SK-N-SH treated with all-trans-retinoic acid at 6 μM for 48 hours (cell line): ENCODE measurements around the gene GGA2.
A peak's percentile ranks its signal among the peaks of the same experiment; 100 is the strongest.
"Not testable (repeated sequence)": the region's sequence is repeated elsewhere in the genome, so short reads cannot be mapped to it uniquely, and the experiment has no call there.

Experiments used
- ATAC-seq: fragments of 200-7000 bp; cut with Tn5 transposase; 3 replicates; pipeline ENCODE4 v1.9.1; 2020; ENCODE audit warnings: mild to moderate bottlenecking, moderate library complexity
- ARNTL ChIP-seq: fragments of 450-650 bp; formaldehyde crosslinking; IDR thresholded peaks from 2 replicates; pipeline ENCODE4 v1.5.0; 2020; ENCODE audit warnings: low read depth, mild to moderate bottlenecking, moderate library complexity, borderline replicate concordance
- BACH2 ChIP-seq: fragments of 250-450 bp; sonication (Bioruptor Pico); IDR thresholded peaks from 2 replicates; pipeline ENCODE4 v1.9.0; 2021; ENCODE audit warnings: mild to moderate bottlenecking, borderline replicate concordance
- CREB5 ChIP-seq: fragments of 250-450 bp; sonication (Bioruptor Pico); IDR thresholded peaks from 2 replicates; pipeline ENCODE4 v1.5.1; 2020; ENCODE audit warnings: low read depth, mild to moderate bottlenecking, moderate library complexity
- CSDC2 ChIP-seq: fragments of 250-450 bp; sonication (Bioruptor Pico); IDR thresholded peaks from 2 replicates; pipeline ENCODE4 v1.5.0; 2020; ENCODE audit warnings: mild to moderate bottlenecking, moderate library complexity
- GLIS3 ChIP-seq: fragments of 250-450 bp; sonication (Bioruptor Pico); IDR thresholded peaks from 2 replicates; pipeline ENCODE4 v1.5.0; 2020; ENCODE audit warnings: mild to moderate bottlenecking, moderate library complexity
- ISL1 ChIP-seq: fragments of 250-450 bp; sonication (Bioruptor Pico); IDR thresholded peaks from 2 replicates; pipeline ENCODE4 v2.1.2; 2022; ENCODE audit warnings: mild to moderate bottlenecking, moderate library complexity
- PATZ1 ChIP-seq: fragments of 250-450 bp; sonication (Bioruptor Pico); IDR thresholded peaks from 2 replicates; pipeline ENCODE4 v1.8.0; 2020; ENCODE audit warnings: mild to moderate bottlenecking, moderate library complexity, borderline replicate concordance
- PPARA ChIP-seq: fragments of 250-450 bp; sonication (Bioruptor Pico); IDR thresholded peaks from 2 replicates; pipeline ENCODE4 v1.5.0; 2020; ENCODE audit warnings: mild to moderate bottlenecking, borderline replicate concordance
- RARB ChIP-seq: fragments of 250-450 bp; sonication (Bioruptor Pico); IDR thresholded peaks from 2 replicates; pipeline ENCODE4 v1.8.0; 2021; ENCODE audit warnings: mild to moderate bottlenecking, moderate library complexity
- SNAI2 ChIP-seq: fragments of 250-450 bp; sonication (Bioruptor Pico); IDR thresholded peaks from 2 replicates; pipeline ENCODE4 v1.5.0; 2020; ENCODE audit warnings: mild to moderate bottlenecking, moderate library complexity
- TCF4 ChIP-seq: fragments of 250-450 bp; sonication (Bioruptor Pico); IDR thresholded peaks from 2 replicates; pipeline ENCODE4 v1.8.0; 2021; ENCODE audit warnings: mild to moderate bottlenecking, moderate library complexity, borderline replicate concordance
- TOX ChIP-seq: fragments of 250-450 bp; sonication (Bioruptor Pico); IDR thresholded peaks from 2 replicates; pipeline ENCODE4 v1.8.0; 2021; ENCODE audit warnings: mild to moderate bottlenecking, moderate library complexity, borderline replicate concordance
- TSHZ2 ChIP-seq: fragments of 250-450 bp; sonication (Bioruptor Pico); IDR thresholded peaks from 2 replicates; pipeline ENCODE4 v1.5.0; 2020; ENCODE audit warnings: mild to moderate bottlenecking, moderate library complexity
- ZFP3 ChIP-seq: fragments of 250-450 bp; sonication (Bioruptor Pico); IDR thresholded peaks from 2 replicates; pipeline ENCODE4 v1.5.0; 2020; ENCODE audit warnings: mild to moderate bottlenecking, moderate library complexity
- ZNF565 ChIP-seq: fragments of 450-650 bp; formaldehyde crosslinking; conservative IDR thresholded peaks from 2 replicates; pipeline ENCODE4 v1.5.0; 2020; ENCODE audit warnings: low read depth, mild to moderate bottlenecking, moderate library complexity
- ZNF70 ChIP-seq: fragments of 450-650 bp; formaldehyde crosslinking; IDR thresholded peaks from 2 replicates; pipeline ENCODE4 v1.5.0; 2020; ENCODE audit warnings: mild to moderate bottlenecking, moderate library complexity
- ZNF8 ChIP-seq: fragments of 450-650 bp; formaldehyde crosslinking; IDR thresholded peaks from 2 replicates; pipeline ENCODE4 v1.5.0; 2020; ENCODE audit warnings: mild to moderate bottlenecking, moderate library complexity
- TF ChIP-seq, protein P1 (sequence below): fragments of 250-450 bp; sonication (Bioruptor Pico); IDR thresholded peaks from 2 replicates; pipeline ENCODE4 v1.8.0; 2021; ENCODE audit warnings: low read depth, mild to moderate bottlenecking, moderate library complexity, borderline replicate concordance

GGA2 gene

DNA sequence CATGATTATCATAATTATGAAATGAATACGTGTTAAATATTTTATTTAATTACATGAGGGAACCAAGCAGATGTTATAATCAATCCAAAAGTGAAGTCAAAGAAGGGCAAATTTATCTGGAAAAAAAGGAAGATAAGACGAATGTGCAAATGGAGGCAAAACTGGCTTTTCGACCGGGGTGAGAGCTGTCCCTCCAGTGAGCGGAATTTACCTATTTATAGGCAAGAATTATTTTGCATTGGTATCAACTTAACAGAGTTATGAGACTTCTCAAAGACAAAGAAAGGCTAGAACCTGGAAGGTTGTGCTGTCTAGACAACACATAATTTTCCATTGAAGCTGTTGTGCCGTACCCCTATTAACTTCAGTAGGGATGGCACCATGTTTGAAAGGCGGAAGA is 1.4 kb upstream of the GGA2 start:
- TF ChIP-seq GLIS3 (CRISPR knock-in tag) (no peak), ARNTL (CRISPR knock-in tag) (no peak), TCF4 (CRISPR knock-in tag) (no peak), ZFP3 (CRISPR knock-in tag) (no peak), PPARA (CRISPR knock-in tag) (no peak), RARB (CRISPR knock-in tag) (no peak), PATZ1 (CRISPR knock-in tag) (no peak)
- no peak for ATAC-seq

GRCh38 chr16:23510915-23511270 is 599 bp upstream of the GGA2 start:
- not testable (repeated sequence) for ATAC-seq

- peak; percentile 59 for ATAC-seq
- TF ChIP-seq CSDC2 (no peak), ZNF8 (CRISPR knock-in tag) (no peak), BACH2 (no peak), PATZ1 (CRISPR knock-in tag) (no peak), GLIS3 (CRISPR knock-in tag) (no peak), TCF4 (CRISPR knock-in tag) (no peak), ZNF565 (CRISPR knock-in tag) (no peak), TSHZ2 (CRISPR knock-in tag) (no peak), ISL1 (no peak), TOX (no peak), ZFP3 (CRISPR knock-in tag) (no peak), ZNF70 (CRISPR knock-in tag) (no peak), CREB5 (CRISPR knock-in tag) (no peak)
- TF ChIP-seq, protein P1, sequence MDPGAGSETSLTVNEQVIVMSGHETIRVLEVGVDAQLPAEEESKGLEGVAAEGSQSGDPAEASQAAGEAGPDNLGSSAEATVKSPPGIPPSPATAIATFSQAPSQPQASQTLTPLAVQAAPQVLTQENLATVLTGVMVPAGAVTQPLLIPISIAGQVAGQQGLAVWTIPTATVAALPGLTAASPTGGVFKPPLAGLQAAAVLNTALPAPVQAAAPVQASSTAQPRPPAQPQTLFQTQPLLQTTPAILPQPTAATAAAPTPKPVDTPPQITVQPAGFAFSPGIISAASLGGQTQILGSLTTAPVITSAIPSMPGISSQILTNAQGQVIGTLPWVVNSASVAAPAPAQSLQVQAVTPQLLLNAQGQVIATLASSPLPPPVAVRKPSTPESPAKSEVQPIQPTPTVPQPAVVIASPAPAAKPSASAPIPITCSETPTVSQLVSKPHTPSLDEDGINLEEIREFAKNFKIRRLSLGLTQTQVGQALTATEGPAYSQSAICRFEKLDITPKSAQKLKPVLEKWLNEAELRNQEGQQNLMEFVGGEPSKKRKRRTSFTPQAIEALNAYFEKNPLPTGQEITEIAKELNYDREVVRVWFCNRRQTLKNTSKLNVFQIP (CRISPR knock-in tag) = no peak
Measured at GRCh38 chr16:23509782-23510163, 521 bp downstream of the GGA2 start.

- ATAC-seq = peak; percentile 14; the same call in 2 of the 3 replicates
- TF ChIP-seq ZNF8 (CRISPR knock-in tag) (no peak), TOX (no peak), RARB (CRISPR knock-in tag) (no peak), CREB5 (CRISPR knock-in tag) (no peak), SNAI2 (CRISPR knock-in tag) (no peak)
Measured at GRCh38 chr16:23509441-23509754, 896 bp downstream of the GGA2 start.
